ENCODE data around the gene ANO3. TPM values are rescaled to one million over a fixed set of nuclear protein-coding genes. Genes with fewer than 3 reads are reported as not detected.

The ANO3 gene
- total RNA-seq, 3 donors from 2014 or later (not counting 1 experiment from before 2014, with no cell fraction given) = not detected

- Mint-ChIP-seq H3K27me3 (ENCODE audit: low read depth in 2 of 2) (no peaks in the 10 kb centered on the region), H3K36me3 (no peaks in the 10 kb centered on the region), H3K27ac (no peak overlapping the region), H3K9me3 (peaks cover 7 to 8% of the 10 kb centered on the region in 2 donors), H3K4me3 (no peak overlapping the region), H3K4me1 (no peaks in the 10 kb centered on the region)
- Histone ChIP-seq H3K4me1 (ENCODE audit: control insufficient read depth, insufficient read depth, low read length) (no peaks in the 10 kb centered on the region), H3K27ac (ENCODE audit: low read length) (no peak overlapping the region), H3K36me3 (ENCODE audit: control insufficient read depth, insufficient read depth, low read length) (no peaks in the 10 kb centered on the region), H3K9me3 (ENCODE audit: control insufficient read depth, insufficient read depth, low read length) (no peaks in the 10 kb centered on the region), H3K27me3 (ENCODE audit: control insufficient read depth, insufficient read depth, low read length) (no peaks in the 10 kb centered on the region), H3K4me3 (ENCODE audit: low read length) (no peak overlapping the region)
- no peak for ATAC-seq
- TF ChIP-seq CTCF (IDR thresholded peaks at IDR 0.05) = no peak
- WGBS (ENCODE audit: insufficient coverage) = 94% methylated on average over 1 of the region's 1 CpG
- intact Hi-C loops (cut with micrococcal nuclease) = no loop called here
- no peak for DNase-seq
Observed at GRCh38 chr11:26556582-26556981, 224.7 kb downstream of the ANO3 start.

- no peak overlapping the region for H3K4me3 Mint-ChIP-seq
- no peaks in the 10 kb centered on the region for H3K9me3 ChIP-seq (ENCODE audit: control insufficient read depth, insufficient read depth, low read length)
- H3K9me3 Mint-ChIP-seq = peaks cover 5 to 8% of the 10 kb centered on the region in 2 donors
- H3K4me3 ChIP-seq (ENCODE audit: low read length) = no peak overlapping the region
- H3K36me3 Mint-ChIP-seq = no peaks in the 10 kb centered on the region
- WGBS (ENCODE audit: insufficient coverage) = 53% methylated on average over 3 of the region's 3 CpGs
- no peaks in the 10 kb centered on the region for H3K4me1 Mint-ChIP-seq
- TF ChIP-seq CTCF (IDR thresholded peaks at IDR 0.05) = no peak
- H3K4me1 ChIP-seq (ENCODE audit: control insufficient read depth, insufficient read depth, low read length) = no peaks in the 10 kb centered on the region
- no peak for ATAC-seq
- H3K27ac ChIP-seq (ENCODE audit: low read length) = no peak overlapping the region
- intact Hi-C loops (cut with micrococcal nuclease) = no loop called here
- no peaks in the 10 kb centered on the region for H3K27me3 Mint-ChIP-seq (ENCODE audit: low read depth in 2 of 2)
- no peaks in the 10 kb centered on the region for H3K36me3 ChIP-seq (ENCODE audit: control insufficient read depth, insufficient read depth, low read length)
- DNase-seq = no peak
- H3K27me3 ChIP-seq (ENCODE audit: control insufficient read depth, insufficient read depth, low read length) = no peaks in the 10 kb centered on the region
- H3K27ac Mint-ChIP-seq = no peak overlapping the region
Observed at GRCh38 chr11:26557666-26558065, 225.7 kb downstream of the ANO3 start.

- H3K9me3 ChIP-seq (ENCODE audit: control insufficient read depth, insufficient read depth, low read length) = no peaks in the 10 kb centered on the region
- Mint-ChIP-seq H3K36me3 (no peaks in the 10 kb centered on the region), H3K27ac (no peak overlapping the region), H3K27me3 (ENCODE audit: low read depth in 2 of 2) (no peaks in the 10 kb centered on the region), H3K4me1 (no peaks in the 10 kb centered on the region), H3K4me3 (no peak overlapping the region), H3K9me3 (peaks cover 5 to 8% of the 10 kb centered on the region in 2 donors)
- no peak for TF ChIP-seq CTCF (IDR thresholded peaks at IDR 0.05)
- no peak overlapping the region for H3K27ac ChIP-seq (ENCODE audit: low read length)
- H3K4me1 ChIP-seq (ENCODE audit: control insufficient read depth, insufficient read depth, low read length) = no peaks in the 10 kb centered on the region
- no peak overlapping the region for H3K4me3 ChIP-seq (ENCODE audit: low read length)
- intact Hi-C loops (cut with micrococcal nuclease) = no loop called here
- DNase-seq (no peak), ATAC-seq (no peak)
- H3K36me3 ChIP-seq (ENCODE audit: control insufficient read depth, insufficient read depth, low read length) = no peaks in the 10 kb centered on the region
- no peaks in the 10 kb centered on the region for H3K27me3 ChIP-seq (ENCODE audit: control insufficient read depth, insufficient read depth, low read length)
- WGBS (ENCODE audit: insufficient coverage) = 59% methylated on average over 2 of the region's 4 CpGs
Observed at GRCh38 chr11:26558190-26558589, 226.3 kb downstream of the ANO3 start.

- Histone ChIP-seq H3K27ac (ENCODE audit: low read length) (no peak overlapping the region), H3K4me3 (ENCODE audit: low read length) (no peak overlapping the region), H3K27me3 (ENCODE audit: control insufficient read depth, insufficient read depth, low read length) (no peaks in the 10 kb centered on the region), H3K9me3 (ENCODE audit: control insufficient read depth, insufficient read depth, low read length) (no peaks in the 10 kb centered on the region), H3K4me1 (ENCODE audit: control insufficient read depth, insufficient read depth, low read length) (no peaks in the 10 kb centered on the region), H3K36me3 (ENCODE audit: control insufficient read depth, insufficient read depth, low read length) (no peaks in the 10 kb centered on the region)
- H3K36me3 Mint-ChIP-seq = no peaks in the 10 kb centered on the region
- no peak overlapping the region for H3K4me3 Mint-ChIP-seq
- no peak for ATAC-seq
- no peak overlapping the region for H3K27ac Mint-ChIP-seq
- TF ChIP-seq CTCF (IDR thresholded peaks at IDR 0.05) = no peak
- DNase-seq = no peak
- no peaks in the 10 kb centered on the region for H3K4me1 Mint-ChIP-seq
- intact Hi-C loops (cut with micrococcal nuclease) = no loop called here
- H3K27me3 Mint-ChIP-seq (ENCODE audit: low read depth in 2 of 2) = no peaks in the 10 kb centered on the region
- H3K9me3 Mint-ChIP-seq = peaks cover 9 to 12% of the 10 kb centered on the region in 2 donors
- WGBS (ENCODE audit: insufficient coverage) = no CpG with 5 or more reads among the region's 2 CpGs
Observed at GRCh38 chr11:26569646-26570045, 237.7 kb downstream of the ANO3 start.

All from natural killer cell (primary cell).